Measurements from ENCODE around the gene PHKB.

PHKB gene

DNA sequence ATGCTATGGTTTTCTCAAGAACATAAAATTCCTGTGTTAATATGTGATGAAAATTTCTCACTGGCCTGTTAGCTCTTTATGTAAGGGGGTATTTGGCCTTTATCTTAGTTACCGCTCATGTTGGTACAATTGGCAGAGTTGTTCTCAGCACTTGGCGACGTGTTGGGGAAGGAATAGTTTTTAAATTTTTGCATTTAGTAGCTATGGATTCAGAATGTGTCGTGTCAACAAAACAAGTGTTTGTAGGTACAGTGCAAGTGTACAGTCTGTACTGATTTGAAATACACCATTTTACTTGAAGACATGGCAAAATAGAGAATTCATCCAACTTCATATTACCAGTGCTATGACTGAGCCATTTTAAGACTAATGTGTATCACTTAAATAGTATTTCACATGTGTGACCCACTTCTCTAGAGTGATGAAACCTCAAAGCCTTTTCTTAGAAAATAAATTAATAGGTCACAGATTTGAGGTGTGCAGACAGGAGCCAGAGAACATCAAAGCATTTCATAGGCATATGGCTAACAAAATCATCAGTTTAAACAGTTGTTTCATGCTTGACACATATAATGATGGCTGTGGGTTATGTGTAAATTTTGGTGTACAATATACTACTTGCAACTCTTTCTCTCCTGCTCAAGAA lies 150.8 kb downstream of the PHKB start:
- intact Hi-C loops (cut with micrococcal nuclease): no loop called here
- H3K27ac Mint-ChIP-seq: no peak overlapping the region
- no peak overlapping the region for H3K4me3 Mint-ChIP-seq
- H3K27me3 Mint-ChIP-seq: no peaks in the 10 kb centered on the region
- peaks cover 76% of the 10 kb centered on the region for H3K36me3 Mint-ChIP-seq (ENCODE audit: low read depth)
- H3K9me3 Mint-ChIP-seq: peaks cover 6% of the 10 kb centered on the region
- H3K4me1 Mint-ChIP-seq (ENCODE audit: low read depth): peaks cover 5% of the 10 kb centered on the region

DNA sequence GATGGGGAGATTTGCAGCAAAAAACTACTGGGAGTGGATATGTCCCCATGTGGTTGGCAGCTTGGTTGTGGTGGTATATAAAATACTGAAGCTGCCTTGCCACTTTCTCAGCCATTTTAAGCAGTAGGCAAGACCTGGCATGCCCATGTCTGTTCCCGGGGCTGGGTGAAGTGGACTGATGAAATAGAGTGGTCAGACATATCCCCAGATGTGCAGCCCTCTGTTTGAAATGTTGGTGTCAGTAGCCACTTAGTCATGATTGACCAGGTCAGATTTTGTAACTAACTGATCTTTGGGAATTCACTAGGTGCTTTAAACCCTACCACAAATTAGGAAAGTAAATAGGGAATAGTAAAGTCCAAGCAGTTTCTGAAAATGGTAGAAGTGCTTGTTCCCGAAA lies 151.6 kb downstream of the PHKB start:
- no peaks in the 10 kb centered on the region for H3K27me3 Mint-ChIP-seq
- H3K9me3 Mint-ChIP-seq: no peaks in the 10 kb centered on the region
- H3K36me3 Mint-ChIP-seq (ENCODE audit: low read depth): peaks cover 74% of the 10 kb centered on the region
- no peak overlapping the region for H3K4me3 Mint-ChIP-seq
- intact Hi-C loops (cut with micrococcal nuclease): no loop called here
- H3K4me1 Mint-ChIP-seq (ENCODE audit: low read depth): peaks cover 6% of the 10 kb centered on the region
- H3K27ac Mint-ChIP-seq: no peak overlapping the region

DNA sequence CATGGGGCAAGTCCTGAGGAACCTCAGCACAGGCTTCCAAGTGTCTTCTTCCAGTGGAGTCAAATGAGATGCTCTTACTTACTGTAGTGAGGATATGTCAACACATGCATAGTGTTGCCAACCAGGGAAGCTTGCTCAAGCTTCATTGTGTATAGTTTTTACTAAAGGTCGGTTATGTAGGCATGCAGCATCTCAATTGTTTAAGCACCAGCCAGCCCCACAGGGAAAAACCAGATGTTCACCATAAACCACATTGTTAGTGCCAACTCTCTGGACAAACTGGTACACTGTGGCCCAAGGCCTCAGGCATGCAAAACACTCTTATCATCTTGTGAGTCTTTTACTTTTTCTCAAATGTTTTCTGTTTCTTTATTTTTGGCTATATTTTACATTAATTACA lies 152.1 kb downstream of the PHKB start:
- peaks cover 11% of the 10 kb centered on the region for H3K4me1 Mint-ChIP-seq (ENCODE audit: low read depth)
- no peak overlapping the region for H3K4me3 Mint-ChIP-seq
- no peaks in the 10 kb centered on the region for H3K9me3 Mint-ChIP-seq
- H3K27ac Mint-ChIP-seq: no peak overlapping the region
- peaks cover 69% of the 10 kb centered on the region for H3K36me3 Mint-ChIP-seq (ENCODE audit: low read depth)
- no peaks in the 10 kb centered on the region for H3K27me3 Mint-ChIP-seq
- intact Hi-C loops (cut with micrococcal nuclease): no loop called here

DNA sequence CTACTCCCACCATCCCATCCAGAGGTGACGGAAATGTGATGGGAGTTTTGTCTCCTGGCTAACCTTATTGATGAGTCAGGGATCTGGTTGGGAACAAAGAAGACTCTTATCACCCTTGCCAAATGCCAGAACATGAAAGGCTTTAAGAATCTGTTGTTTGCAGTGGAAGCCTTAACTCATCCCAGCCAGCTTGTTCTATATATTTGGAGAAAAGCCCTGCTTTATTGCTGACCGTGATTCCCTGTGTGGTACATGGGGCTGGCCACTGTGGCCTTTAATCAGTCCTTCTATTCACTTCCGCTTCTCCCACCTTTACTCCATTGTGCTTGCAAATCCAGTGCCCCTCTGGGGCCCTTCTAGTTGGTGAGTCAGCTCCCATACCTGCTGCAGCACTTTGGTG lies 156.6 kb downstream of the PHKB start:
- H3K4me3 Mint-ChIP-seq: no peak overlapping the region
- intact Hi-C loops (cut with micrococcal nuclease): no loop called here

DNA sequence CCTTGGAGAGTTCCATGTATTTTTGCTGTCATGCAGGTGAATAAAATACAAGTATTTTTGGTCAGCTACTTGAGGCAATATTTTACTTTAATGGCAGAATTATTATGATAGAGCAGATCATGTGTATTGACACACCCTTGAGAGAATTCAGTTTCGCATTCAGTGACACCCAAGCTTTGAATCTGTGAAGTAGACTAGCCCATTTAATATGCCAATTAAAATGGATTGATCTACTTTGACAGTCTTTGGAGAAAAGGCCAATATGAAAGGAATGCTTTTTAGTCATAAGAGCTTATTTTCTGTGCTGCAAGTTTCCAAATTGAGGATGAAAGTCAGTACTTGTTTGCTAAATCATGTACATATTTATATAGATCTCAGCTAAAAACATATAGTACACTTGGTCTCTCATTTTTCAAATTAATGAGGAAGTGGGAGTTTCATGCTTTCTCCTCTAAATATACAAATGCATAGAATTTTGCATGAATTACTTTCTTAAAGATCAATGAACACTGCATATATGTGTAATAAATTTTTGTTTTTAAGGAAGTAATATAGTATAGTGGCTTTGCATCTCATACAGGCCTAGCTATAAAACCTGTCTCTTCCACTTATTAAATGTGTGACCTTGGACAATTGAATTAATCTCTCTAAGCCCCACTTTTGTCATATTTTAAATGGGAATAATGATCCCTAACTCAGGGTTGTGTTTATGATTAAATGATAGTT lies 161.5 kb downstream of the PHKB start:
- peaks cover 27% of the 10 kb centered on the region for H3K36me3 Mint-ChIP-seq (ENCODE audit: low read depth)
- H3K4me1 Mint-ChIP-seq (ENCODE audit: low read depth): peaks cover 30% of the 10 kb centered on the region
- H3K27me3 Mint-ChIP-seq: no peaks in the 10 kb centered on the region
- H3K4me3 Mint-ChIP-seq: no peak overlapping the region
- H3K9me3 Mint-ChIP-seq: no peaks in the 10 kb centered on the region
- no peak overlapping the region for H3K27ac Mint-ChIP-seq
- intact Hi-C loops (cut with micrococcal nuclease): no loop called here

More for the DNA sequence above, 156.6 kb downstream of the PHKB start:
- H3K9me3 Mint-ChIP-seq: no peaks in the 10 kb centered on the region
- no peak overlapping the region for H3K27ac Mint-ChIP-seq
- H3K4me1 Mint-ChIP-seq (ENCODE audit: low read depth): peaks cover 15% of the 10 kb centered on the region
- peaks cover 28% of the 10 kb centered on the region for H3K36me3 Mint-ChIP-seq (ENCODE audit: low read depth)
- no peaks in the 10 kb centered on the region for H3K27me3 Mint-ChIP-seq

DNA sequence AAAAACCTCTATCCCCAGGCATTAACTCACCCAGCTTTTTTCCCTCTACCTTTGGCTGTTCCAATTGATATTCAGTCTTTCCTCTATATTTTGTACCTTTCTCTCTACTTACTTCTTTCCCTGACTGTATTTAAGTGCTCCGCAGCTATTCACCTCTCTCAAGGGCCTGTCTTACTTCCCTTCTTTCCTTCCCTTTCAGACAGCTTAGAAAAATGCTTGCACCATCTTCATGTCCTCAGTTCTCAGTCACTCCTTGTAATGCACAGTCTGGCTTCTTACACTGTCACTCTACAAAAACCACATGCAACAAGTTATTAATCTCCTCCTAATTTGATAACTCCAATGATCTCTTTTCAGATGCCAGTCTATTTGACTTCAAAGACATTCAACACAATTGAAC lies 163.4 kb downstream of the PHKB start:
- H3K36me3 Mint-ChIP-seq (ENCODE audit: low read depth): peaks cover 32% of the 10 kb centered on the region
- no peaks in the 10 kb centered on the region for H3K27me3 Mint-ChIP-seq
- intact Hi-C loops (cut with micrococcal nuclease): no loop called here
- peaks cover 15% of the 10 kb centered on the region for H3K4me1 Mint-ChIP-seq (ENCODE audit: low read depth)
- H3K27ac Mint-ChIP-seq: no peak overlapping the region
- no peaks in the 10 kb centered on the region for H3K9me3 Mint-ChIP-seq
- no peak overlapping the region for H3K4me3 Mint-ChIP-seq

DNA sequence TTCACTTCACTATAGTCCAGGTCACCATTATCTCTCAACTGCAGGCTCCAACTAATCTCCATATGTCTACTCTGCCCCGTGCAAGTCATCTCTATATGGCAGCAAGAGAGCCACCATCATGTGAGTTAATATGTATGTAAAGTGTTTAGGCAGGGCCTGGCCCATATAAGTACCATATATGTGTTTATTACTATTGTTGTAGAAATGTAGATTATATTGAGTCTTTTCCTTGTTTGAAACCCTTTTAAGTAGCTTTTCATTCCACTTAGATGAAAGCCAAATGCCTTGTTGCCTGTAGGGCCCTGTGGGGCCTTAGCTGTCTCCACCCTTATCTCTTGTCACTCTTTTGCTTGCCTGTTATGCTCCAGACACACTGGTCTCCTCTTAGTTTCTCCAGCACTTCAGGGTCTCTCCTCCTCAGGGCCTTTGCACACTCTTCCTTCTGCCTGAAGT lies 164.0 kb downstream of the PHKB start:
- Mint-ChIP-seq H3K4me3 (no peak overlapping the region), H3K27me3 (no peaks in the 10 kb centered on the region), H3K9me3 (no peaks in the 10 kb centered on the region), H3K36me3 (ENCODE audit: low read depth) (peaks cover 32% of the 10 kb centered on the region), H3K27ac (no peak overlapping the region), H3K4me1 (ENCODE audit: low read depth) (peaks cover 15% of the 10 kb centered on the region)
- intact Hi-C loops (cut with micrococcal nuclease): no loop called here

DNA sequence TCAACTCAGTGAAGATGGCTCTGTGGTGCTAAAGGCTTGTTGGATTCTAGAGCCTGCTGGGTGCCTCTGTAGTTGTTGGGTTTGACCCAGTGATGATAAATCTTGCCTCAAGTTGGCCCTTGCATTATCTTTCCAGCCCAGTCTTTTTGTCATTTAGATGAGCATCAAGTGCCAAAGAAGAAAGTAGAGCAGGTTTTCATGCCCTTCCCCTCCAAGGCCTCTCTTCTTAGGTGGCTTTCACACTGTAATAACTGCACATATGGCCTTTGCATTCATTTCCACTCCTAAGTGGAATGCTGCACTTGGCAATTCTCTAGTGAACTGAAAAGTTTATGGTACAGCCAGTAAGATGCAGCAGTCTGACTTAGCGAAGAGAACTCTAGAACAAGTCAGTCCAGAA lies 165.1 kb downstream of the PHKB start:
- intact Hi-C loops (cut with micrococcal nuclease): no loop called here
- H3K4me1 Mint-ChIP-seq (ENCODE audit: low read depth): peaks cover 15% of the 10 kb centered on the region
- H3K36me3 Mint-ChIP-seq (ENCODE audit: low read depth): peaks cover 37% of the 10 kb centered on the region
- no peaks in the 10 kb centered on the region for H3K27me3 Mint-ChIP-seq
- H3K9me3 Mint-ChIP-seq: no peaks in the 10 kb centered on the region
- no peak overlapping the region for H3K4me3 Mint-ChIP-seq
- no peak overlapping the region for H3K27ac Mint-ChIP-seq

DNA sequence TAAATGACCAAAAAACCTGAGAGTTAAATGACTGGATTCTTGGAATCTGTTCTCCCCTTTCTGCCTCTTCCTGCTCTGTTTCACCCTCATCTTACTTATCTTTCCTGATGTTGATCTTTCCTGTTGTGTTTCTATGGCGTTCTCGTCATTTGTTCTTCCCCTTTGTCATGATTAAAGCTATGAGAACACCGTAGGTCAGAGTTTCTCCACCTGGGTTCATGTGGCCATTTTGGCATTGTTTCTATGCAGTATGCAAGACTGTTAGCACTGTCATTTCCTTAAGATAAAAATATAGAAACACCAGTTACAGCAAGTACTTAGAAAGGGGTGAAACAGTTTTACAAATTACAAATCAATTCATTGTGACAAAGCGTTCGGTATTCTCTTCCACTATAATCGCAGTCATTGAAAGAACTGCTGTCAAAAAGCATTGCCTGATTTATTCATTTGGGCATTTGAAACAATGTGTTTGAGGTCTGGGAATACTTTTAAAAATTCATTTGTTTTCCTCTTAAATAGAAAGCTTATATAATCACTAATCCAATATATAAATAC lies 166.0 kb downstream of the PHKB start:
- Mint-ChIP-seq H3K27me3 (no peaks in the 10 kb centered on the region), H3K27ac (no peak overlapping the region), H3K9me3 (no peaks in the 10 kb centered on the region), H3K4me3 (no peak overlapping the region), H3K4me1 (ENCODE audit: low read depth) (peaks cover 15% of the 10 kb centered on the region), H3K36me3 (ENCODE audit: low read depth) (peaks cover 43% of the 10 kb centered on the region)
- intact Hi-C loops (cut with micrococcal nuclease): no loop called here

DNA sequence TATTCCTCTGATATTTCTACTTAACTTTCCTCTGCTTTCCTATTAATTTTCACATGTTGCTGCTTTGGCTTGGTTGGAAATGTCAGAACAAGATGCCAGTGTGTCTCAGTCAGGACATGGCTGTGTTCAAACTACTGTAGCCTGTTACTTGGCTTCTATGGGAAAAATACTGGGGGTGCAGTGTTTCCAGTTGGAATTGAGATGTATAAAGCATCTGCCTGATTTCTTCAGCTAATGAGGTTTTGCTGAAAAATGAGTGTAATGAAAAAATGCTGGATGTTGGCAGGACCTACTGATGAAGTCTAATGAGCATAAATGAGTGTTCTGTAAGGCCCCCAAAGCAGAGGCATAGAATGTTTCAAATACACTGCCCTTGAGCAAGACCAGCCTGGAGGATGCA lies 166.6 kb downstream of the PHKB start:
- no peaks in the 10 kb centered on the region for H3K9me3 Mint-ChIP-seq
- H3K27ac Mint-ChIP-seq: no peak overlapping the region
- intact Hi-C loops (cut with micrococcal nuclease): no loop called here
- peaks cover 43% of the 10 kb centered on the region for H3K36me3 Mint-ChIP-seq (ENCODE audit: low read depth)
- H3K27me3 Mint-ChIP-seq: no peaks in the 10 kb centered on the region
- no peak overlapping the region for H3K4me3 Mint-ChIP-seq
- peaks cover 15% of the 10 kb centered on the region for H3K4me1 Mint-ChIP-seq (ENCODE audit: low read depth)

DNA sequence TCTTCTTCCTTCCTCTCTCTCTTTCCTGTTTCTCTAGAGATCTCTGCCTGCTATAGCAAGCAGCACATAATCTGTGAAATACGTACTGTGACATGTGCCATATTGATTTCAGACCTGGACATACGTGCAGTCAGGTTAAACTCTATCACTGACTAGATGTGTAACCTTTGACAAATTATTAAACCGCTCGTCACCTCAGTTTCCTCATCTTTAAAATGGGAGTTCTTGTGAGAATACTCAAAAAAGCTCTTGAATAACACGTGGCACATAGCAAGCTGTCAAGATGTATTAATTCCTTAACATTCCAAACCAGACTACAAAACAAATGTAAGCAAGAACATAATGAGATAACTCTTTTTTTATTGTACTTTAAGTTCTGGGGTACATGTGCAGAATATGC lies 170.0 kb downstream of the PHKB start:
- intact Hi-C loops (cut with micrococcal nuclease): no loop called here
- H3K27me3 Mint-ChIP-seq: no peaks in the 10 kb centered on the region
- H3K36me3 Mint-ChIP-seq (ENCODE audit: low read depth): peaks cover 62% of the 10 kb centered on the region
- no peak overlapping the region for H3K27ac Mint-ChIP-seq
- H3K9me3 Mint-ChIP-seq: no peaks in the 10 kb centered on the region
- no peak overlapping the region for H3K4me3 Mint-ChIP-seq
- H3K4me1 Mint-ChIP-seq (ENCODE audit: low read depth): peaks cover 12% of the 10 kb centered on the region

DNA sequence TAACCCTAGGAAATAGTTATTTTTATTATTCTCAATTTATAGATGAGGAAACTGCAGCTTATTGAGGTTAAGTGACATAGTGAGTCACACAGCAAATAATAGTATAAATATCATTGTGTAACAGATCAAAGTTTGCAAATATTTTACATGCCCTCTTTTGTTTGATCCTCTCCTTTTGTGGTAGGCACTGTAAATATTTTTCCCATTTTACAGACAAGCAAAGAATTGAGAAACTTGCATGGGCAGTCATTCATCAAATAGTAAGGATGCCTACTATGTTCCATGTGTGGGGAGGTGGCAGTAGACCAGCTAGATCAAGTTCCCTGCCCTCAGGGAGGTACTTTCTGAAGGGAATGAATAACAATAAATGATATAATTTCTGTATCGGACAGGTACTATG lies 173.0 kb downstream of the PHKB start:
- peaks cover 6% of the 10 kb centered on the region for H3K4me1 Mint-ChIP-seq (ENCODE audit: low read depth)
- peaks cover 59% of the 10 kb centered on the region for H3K36me3 Mint-ChIP-seq (ENCODE audit: low read depth)
- no peak overlapping the region for H3K27ac Mint-ChIP-seq
- no peaks in the 10 kb centered on the region for H3K9me3 Mint-ChIP-seq
- intact Hi-C loops (cut with micrococcal nuclease): no loop called here
- no peak overlapping the region for H3K4me3 Mint-ChIP-seq
- H3K27me3 Mint-ChIP-seq: no peaks in the 10 kb centered on the region

DNA sequence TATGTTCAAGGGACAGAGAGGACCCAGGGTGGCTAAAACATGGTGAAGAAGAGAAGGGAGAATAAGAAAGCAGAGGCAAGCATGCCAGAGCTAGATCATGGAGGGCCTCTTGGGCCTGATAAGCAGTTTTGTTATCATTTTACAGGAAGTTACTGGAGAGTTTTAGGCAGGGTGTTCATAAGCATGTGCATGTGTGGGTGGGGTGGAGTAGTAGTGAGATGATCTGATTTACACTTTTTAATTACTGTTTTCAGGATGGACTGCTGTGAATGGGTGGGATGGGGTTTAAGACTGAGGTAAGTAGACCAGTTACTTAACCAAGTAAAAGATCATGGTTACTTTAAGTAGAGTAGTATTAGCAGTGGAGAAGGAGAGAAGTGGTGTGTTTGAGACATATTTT lies 173.6 kb downstream of the PHKB start:
- Mint-ChIP-seq H3K4me1 (ENCODE audit: low read depth) (peaks cover 6% of the 10 kb centered on the region), H3K4me3 (no peak overlapping the region), H3K36me3 (ENCODE audit: low read depth) (peaks cover 59% of the 10 kb centered on the region), H3K27me3 (no peaks in the 10 kb centered on the region), H3K9me3 (no peaks in the 10 kb centered on the region), H3K27ac (no peak overlapping the region)
- intact Hi-C loops (cut with micrococcal nuclease): no loop called here

DNA sequence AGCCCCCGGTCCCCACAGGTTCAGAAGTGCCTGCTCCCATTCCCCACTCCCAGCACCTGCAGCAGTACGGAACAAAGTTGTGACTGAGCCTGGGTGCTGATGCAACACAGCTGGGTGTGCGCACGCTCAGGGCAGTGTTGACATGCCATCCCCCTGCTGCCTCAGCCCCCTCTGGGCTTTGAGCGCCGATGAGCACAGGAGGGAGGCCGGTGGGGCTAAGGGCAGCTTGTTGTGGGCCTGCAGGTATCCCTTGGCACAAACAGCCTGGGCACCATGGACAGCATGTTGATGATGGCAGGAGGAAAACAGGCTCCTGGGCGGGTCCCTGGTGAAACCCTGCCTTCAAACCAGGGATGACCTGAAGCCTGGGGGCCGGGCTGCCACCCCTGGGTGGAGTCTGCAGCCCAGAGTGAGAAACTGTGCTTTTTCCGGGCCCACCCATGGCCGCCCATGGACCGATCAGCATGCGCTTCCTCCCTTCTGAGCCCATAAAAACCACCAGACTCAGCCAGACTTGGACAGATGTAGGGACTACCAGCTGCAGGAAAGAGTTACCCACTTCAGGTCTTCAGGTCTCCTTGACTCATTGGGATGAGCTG lies 175.5 kb downstream of the PHKB start:
- H3K9me3 Mint-ChIP-seq: no peaks in the 10 kb centered on the region
- intact Hi-C loops (cut with micrococcal nuclease): no loop called here
- no peaks in the 10 kb centered on the region for H3K27me3 Mint-ChIP-seq
- H3K36me3 Mint-ChIP-seq (ENCODE audit: low read depth): peaks cover 56% of the 10 kb centered on the region
- H3K4me3 Mint-ChIP-seq: no peak overlapping the region
- H3K4me1 Mint-ChIP-seq (ENCODE audit: low read depth): peaks cover 6% of the 10 kb centered on the region
- H3K27ac Mint-ChIP-seq: no peak overlapping the region

Measured in dendritic cell treated with granulocyte-macrophage colony-stimulating factor and Interleukin-4, amounts not matched to agents 40 ng/mL and 50 ng/mL, for 4 days (primary cell).